Ectodermal cell (in vitro differentiated cells): ENCODE measurements around the gene PRCP.

Experiments
- H3K27ac ChIP-seq: 2 replicates; pipeline ENCODE4 v1.7.0; 2013; ENCODE audit warnings: mild to moderate bottlenecking, low read depth, low read length; ENCODE audit not compliant: insufficient read depth, poor library complexity, severe bottlenecking
- H3K27me3 ChIP-seq: 2 replicates; pipeline ENCODE4 v1.7.0; 2013; ENCODE audit warnings: mild to moderate bottlenecking, low read length; ENCODE audit not compliant: insufficient read depth, control insufficient read depth, poor library complexity, severe bottlenecking
- H3K36me3 ChIP-seq: one replicate; pipeline ENCODE4 v1.7.0; 2013; ENCODE audit warnings: low read length; ENCODE audit not compliant: control insufficient read depth, insufficient read depth
- H3K4me1 ChIP-seq: one replicate; pipeline ENCODE4 v1.7.0; 2013; ENCODE audit warnings: low read length; ENCODE audit not compliant: control insufficient read depth, insufficient read depth
- H3K4me3 ChIP-seq: 2 replicates; pipeline ENCODE4 v1.7.0; 2013; ENCODE audit warnings: low read depth, low read length, control low read depth; ENCODE audit not compliant: insufficient read depth
- H3K9me3 ChIP-seq: 2 replicates; pipeline ENCODE4 v1.7.0; 2013; ENCODE audit warnings: mild to moderate bottlenecking, low read length, moderate library complexity; ENCODE audit not compliant: control insufficient read depth
- WGBS, 2 experiments: methylation state at CpG; one replicate each; pipeline ENCODE4 v1.1.7; 2013; ENCODE audit warnings: missing lambda C conversion rate in 2 of 2; 5-methylcytosine and 5-hydroxymethylcytosine counted together

PRCP gene

GRCh38 chr11:82872377-82873150 is 27.7 kb downstream of the PRCP start:
- Histone ChIP-seq H3K27ac (no peak overlapping the region), H3K9me3 (peaks cover 2% of the 10 kb centered on the region), H3K36me3 (no peaks in the 10 kb centered on the region), H3K4me1 (no peaks in the 10 kb centered on the region), H3K4me3 (no peak overlapping the region), H3K27me3 (no peaks in the 10 kb centered on the region)
- 83% methylated on average over 7 of the region's 7 CpGs for WGBS, 2 experiments

DNA sequence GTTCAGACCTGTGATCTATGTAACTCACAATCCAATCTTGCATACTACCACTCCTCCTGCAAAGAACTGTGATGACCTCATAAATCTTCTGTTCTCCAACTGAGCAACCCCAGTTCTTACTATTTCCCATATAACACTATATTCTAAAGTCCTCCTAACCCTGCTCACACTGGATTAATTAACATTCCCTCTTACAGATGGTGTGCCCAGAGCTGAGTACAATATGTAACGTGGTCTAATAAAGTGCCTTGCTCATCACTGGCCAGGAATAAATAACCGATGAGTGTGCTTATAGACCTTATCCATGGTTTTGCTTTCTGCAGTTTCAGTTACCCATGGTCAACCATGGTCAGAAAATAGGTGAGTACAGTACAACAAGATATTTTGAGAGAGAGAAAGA is 28.6 kb downstream of the PRCP start:
- Histone ChIP-seq H3K36me3 (no peaks in the 10 kb centered on the region), H3K27ac (no peak overlapping the region), H3K27me3 (no peaks in the 10 kb centered on the region), H3K4me1 (no peaks in the 10 kb centered on the region), H3K4me3 (no peak overlapping the region), H3K9me3 (no peaks in the 10 kb centered on the region)
- 95% methylated on average over 2 of the region's 2 CpGs for WGBS, 2 experiments

DNA sequence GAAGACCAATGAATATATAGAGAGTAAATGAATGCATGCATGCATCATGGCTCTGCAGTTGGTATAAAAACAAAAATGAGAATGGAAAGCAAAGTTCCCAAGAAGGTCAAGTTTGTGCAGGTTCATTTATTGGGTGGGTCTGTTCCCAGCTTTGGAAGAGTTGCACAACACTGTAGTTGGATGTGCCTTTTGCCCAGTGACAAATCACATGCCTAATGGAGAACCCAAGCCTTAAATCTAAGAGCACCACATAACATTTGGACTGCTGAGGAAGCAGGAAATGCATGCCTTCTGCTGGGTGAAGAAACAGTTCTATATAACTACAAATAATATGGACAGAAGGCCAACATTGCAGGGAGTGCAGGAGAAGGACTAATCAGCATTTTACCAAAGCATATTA is 30.6 kb downstream of the PRCP start:
- no peaks in the 10 kb centered on the region for H3K4me1 ChIP-seq
- no peak overlapping the region for H3K27ac ChIP-seq
- H3K9me3 ChIP-seq = no peaks in the 10 kb centered on the region
- H3K27me3 ChIP-seq = no peaks in the 10 kb centered on the region
- no peak overlapping the region for H3K4me3 ChIP-seq
- H3K36me3 ChIP-seq = no peaks in the 10 kb centered on the region

DNA sequence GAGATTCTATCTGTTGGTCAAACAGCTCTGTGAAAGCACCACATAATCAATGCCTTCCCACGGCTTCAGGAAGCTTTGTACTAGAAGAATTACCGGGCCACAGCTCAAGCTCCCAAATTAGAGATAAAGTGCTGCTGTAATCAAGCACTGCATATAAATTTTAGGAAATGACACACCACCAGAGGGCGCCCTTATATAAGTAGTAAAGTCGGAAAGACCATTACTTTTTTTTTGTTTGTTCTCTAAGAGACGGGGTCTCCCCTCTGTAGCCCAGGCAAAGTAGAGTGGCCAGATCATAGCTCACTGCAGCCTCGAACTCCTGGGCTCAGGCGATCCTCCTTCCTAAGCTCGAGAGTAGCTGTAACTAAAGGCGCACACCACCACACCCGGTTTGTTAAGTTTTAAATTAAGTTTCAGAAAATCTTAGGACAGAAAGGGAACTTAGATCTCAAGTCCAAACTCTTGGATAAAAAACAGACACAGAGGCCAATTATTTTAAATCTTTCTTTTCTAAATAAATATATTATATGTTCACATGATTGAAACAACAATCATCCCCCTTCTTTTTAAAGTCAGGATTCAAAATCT is 32.6 kb downstream of the PRCP start:
- WGBS, 2 experiments = 27 to 28% methylated on average over 8 to 10 of the region's 10 CpGs
- Histone ChIP-seq H3K4me3 (no peak overlapping the region), H3K27ac (no peak overlapping the region), H3K9me3 (no peaks in the 10 kb centered on the region), H3K36me3 (no peaks in the 10 kb centered on the region), H3K4me1 (no peaks in the 10 kb centered on the region), H3K27me3 (no peaks in the 10 kb centered on the region)

- Histone ChIP-seq H3K27ac (no peak overlapping the region), H3K4me3 (no peak overlapping the region), H3K4me1 (no peaks in the 10 kb centered on the region), H3K36me3 (no peaks in the 10 kb centered on the region), H3K27me3 (no peaks in the 10 kb centered on the region), H3K9me3 (no peaks in the 10 kb centered on the region)
- 87 to 97% methylated on average over 2 of the region's 2 CpGs for WGBS, 2 experiments
Observed at GRCh38 chr11:82865841-82866240, 34.4 kb downstream of the PRCP start.

GRCh38 chr11:82864268-82864667 is 36.0 kb downstream of the PRCP start:
- Histone ChIP-seq H3K4me1 (no peaks in the 10 kb centered on the region), H3K27me3 (no peaks in the 10 kb centered on the region), H3K27ac (no peak overlapping the region), H3K4me3 (no peak overlapping the region), H3K36me3 (no peaks in the 10 kb centered on the region), H3K9me3 (no peaks in the 10 kb centered on the region)
- whole genome bisulfite sequencing, 2 experiments = 56 to 59% methylated on average over 5 of the region's 5 CpGs

DNA sequence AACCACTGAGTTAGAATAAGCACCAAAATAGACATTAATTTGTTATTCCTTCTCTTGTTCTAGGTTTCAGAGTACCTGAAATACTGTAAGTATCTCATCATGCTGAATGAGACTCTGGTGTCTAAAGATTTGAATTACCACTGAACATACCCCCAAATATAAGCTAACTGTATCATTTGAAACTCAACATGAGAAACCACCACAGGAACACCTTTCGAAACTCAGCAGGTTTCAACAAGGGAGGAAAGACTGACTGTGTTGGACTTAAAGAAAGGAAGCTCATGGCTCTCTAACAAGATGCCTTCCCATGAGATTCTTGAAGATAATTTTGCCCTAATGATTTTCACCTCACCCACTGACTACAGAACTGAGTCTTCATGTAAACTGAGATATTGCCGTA is 37.0 kb downstream of the PRCP start:
- 98 to 100% methylated on average over 2 of the region's 2 CpGs for WGBS, 2 experiments

GRCh38 chr11:82862379-82862778 is 37.9 kb downstream of the PRCP start:
- Histone ChIP-seq H3K4me1 (no peaks in the 10 kb centered on the region), H3K4me3 (no peak overlapping the region), H3K9me3 (no peaks in the 10 kb centered on the region), H3K27me3 (no peaks in the 10 kb centered on the region), H3K36me3 (no peaks in the 10 kb centered on the region), H3K27ac (no peak overlapping the region)
- 35 to 53% methylated on average over 1 of the region's 2 CpGs for WGBS, 2 experiments

More for the DNA sequence above, 37.0 kb downstream of the PRCP start:
- Histone ChIP-seq H3K27ac (no peak overlapping the region), H3K4me1 (no peaks in the 10 kb centered on the region), H3K36me3 (no peaks in the 10 kb centered on the region), H3K27me3 (no peaks in the 10 kb centered on the region), H3K4me3 (no peak overlapping the region), H3K9me3 (no peaks in the 10 kb centered on the region)

- WGBS, 2 experiments = 97 to 99% methylated on average over 2 of the region's 2 CpGs
- Histone ChIP-seq H3K27me3 (no peaks in the 10 kb centered on the region), H3K4me3 (no peak overlapping the region)
Observed at GRCh38 chr11:82859750-82860149, 40.5 kb downstream of the PRCP start.

DNA sequence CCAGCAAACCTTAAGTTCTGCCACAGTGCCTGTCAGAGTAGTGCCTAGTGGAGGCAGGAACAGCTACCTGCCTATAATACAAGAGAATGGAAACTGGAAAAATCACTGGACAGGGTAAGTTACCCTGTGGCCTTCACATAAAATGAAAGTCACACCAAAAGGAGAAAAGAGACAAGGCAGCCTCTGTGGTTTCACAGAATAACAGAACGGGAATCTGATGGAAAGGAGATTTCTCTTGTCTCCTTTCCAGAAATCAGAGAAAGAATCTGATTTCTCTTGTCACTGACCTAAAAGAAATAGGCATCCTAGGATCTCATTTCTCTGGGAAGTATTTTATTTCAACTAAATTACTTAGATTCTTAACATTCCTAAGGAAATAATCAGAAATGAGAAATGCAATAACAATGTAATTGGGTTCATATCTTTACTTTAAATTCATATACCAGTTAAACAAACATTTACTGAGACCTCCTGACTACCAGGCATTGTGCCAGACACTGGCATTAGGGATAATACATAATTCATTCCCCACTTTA is 41.6 kb downstream of the PRCP start:
- Histone ChIP-seq H3K4me3 (no peak overlapping the region), H3K27me3 (no peaks in the 10 kb centered on the region), H3K27ac (no peak overlapping the region), H3K4me1 (no peaks in the 10 kb centered on the region), H3K9me3 (no peaks in the 10 kb centered on the region), H3K36me3 (no peaks in the 10 kb centered on the region)
- WGBS, 2 experiments = 80 to 91% methylated on average over 1 of the region's 1 CpG

More at GRCh38 chr11:82859750-82860149, 40.5 kb downstream of the PRCP start:
- no peak overlapping the region for H3K27ac ChIP-seq
- no peaks in the 10 kb centered on the region for H3K9me3 ChIP-seq
- H3K36me3 ChIP-seq = no peaks in the 10 kb centered on the region
- H3K4me1 ChIP-seq = no peaks in the 10 kb centered on the region
